ENCODE results near the gene KLHL25.

The KLHL25 gene

GRCh38 chr15:85711580-85712192 lies 83.0 kb downstream of the KLHL25 start:
- peak; percentile 40 for DNase-seq

DNA sequence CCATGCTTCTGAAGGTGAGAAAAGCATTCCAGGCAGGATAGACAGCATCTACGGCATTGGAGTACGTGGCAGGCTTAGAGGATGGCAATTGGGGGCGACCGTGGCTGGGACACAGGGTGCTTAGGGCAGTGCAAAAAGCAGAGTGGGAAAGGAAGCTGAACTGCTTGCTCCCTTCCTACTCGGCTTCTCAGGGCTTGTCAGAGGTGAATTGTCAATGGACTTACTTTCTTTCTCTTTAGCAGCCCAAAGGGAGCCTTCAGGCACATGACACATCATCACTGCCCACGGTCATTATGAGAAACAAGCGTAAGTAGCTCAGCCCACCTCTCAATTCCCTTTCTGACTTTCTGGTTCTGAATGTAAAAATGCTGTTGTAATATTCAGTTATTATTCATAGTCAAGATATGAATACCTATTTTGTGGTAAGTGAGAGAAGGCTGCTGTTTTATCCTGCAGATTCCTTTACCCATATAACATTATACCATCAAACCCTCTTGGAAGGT lies 84.3 kb downstream of the KLHL25 start:
- peak; percentile 16 for DNase-seq
